Skeletal muscle satellite cell (primary cell): ENCODE results near the gene METTL14. TPM values are rescaled to one million over a fixed set of nuclear protein-coding genes. Genes with fewer than 3 reads are reported as not detected.

Source experiments
- H3K27me3 ChIP-seq: 2 replicates; pipeline ENCODE4 v1.7.0; 2013; ENCODE audit warnings: low read length; ENCODE audit not compliant: control insufficient read depth, insufficient read depth
- H3K36me3 ChIP-seq: 2 replicates; pipeline ENCODE4 v1.7.0; 2013; ENCODE audit warnings: mild to moderate bottlenecking, control low read depth, low read length; ENCODE audit not compliant: insufficient read depth
- H3K4me1 ChIP-seq: 2 replicates; pipeline ENCODE4 v1.7.0; 2013; ENCODE audit warnings: low read length; ENCODE audit not compliant: control insufficient read depth, insufficient read depth
- H3K4me2 ChIP-seq: 2 replicates; pipeline ENCODE4 v1.7.0; 2013; ENCODE audit warnings: mild to moderate bottlenecking, low read length
- H3K4me3 ChIP-seq: 2 replicates; pipeline ENCODE4 v1.7.0; 2013; ENCODE audit warnings: low read length
- H3K9ac ChIP-seq: 2 replicates; pipeline ENCODE4 v1.7.0; 2013; ENCODE audit warnings: mild to moderate bottlenecking, low read depth, low read length, moderate library complexity
- H3K9me3 ChIP-seq: replicated peaks from 2 replicates; pipeline ENCODE4 v1.7.0; 2013; ENCODE audit warnings: mild to moderate bottlenecking, control low read depth, low read length
- small RNA-seq: library from RNA; depleted of rRNA; stranded (forward); fragments of <200 nt; gene quantifications from one replicate; pipeline ENCODE3, GENCODE V24; 2012

The METTL14 gene

DNA sequence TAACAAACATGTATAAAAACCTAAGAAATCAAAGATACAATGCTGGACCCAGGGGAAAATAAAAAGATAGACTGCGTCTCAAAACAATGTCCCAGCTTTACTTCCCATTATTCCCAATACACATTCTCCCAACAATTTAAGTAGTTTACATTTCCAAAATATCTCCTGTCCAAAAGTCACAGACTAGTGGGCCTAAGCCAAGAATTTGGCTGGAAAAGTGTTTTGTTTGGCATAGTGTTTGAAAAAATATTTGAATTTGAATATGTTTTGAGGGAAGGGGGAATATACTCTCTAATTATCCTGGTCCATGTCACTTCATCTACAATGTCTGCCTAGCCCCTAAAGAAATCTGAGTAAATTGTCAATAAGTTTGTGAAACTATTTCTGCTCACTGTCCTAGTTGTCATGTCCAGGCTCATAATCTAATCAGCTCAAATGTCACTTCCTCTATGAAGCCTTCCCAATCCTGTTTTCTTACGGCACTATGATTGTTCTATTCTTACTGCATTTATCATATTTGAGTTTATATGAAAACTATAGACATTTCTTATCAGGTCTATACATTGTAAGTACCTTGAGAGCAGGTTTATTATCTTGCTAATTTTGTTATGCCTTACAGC lies 76.3 kb downstream of the METTL14 start:
- H3K4me2 ChIP-seq = no peak overlapping the region
- H3K9me3 ChIP-seq = no peaks in the 10 kb centered on the region
- H3K36me3 ChIP-seq = peaks cover 76% of the 10 kb centered on the region
- no peak overlapping the region for H3K4me3 ChIP-seq
- peaks cover 49% of the 10 kb centered on the region for H3K4me1 ChIP-seq
- no peaks in the 10 kb centered on the region for H3K27me3 ChIP-seq
- no peak overlapping the region for H3K9ac ChIP-seq

GRCh38 chr4:118762155-118762554 lies 77.0 kb downstream of the METTL14 start:
- H3K9me3 ChIP-seq = no peaks in the 10 kb centered on the region
- no peaks in the 10 kb centered on the region for H3K27me3 ChIP-seq
- peaks cover 56% of the 10 kb centered on the region for H3K4me1 ChIP-seq
- H3K4me2 ChIP-seq = no peak overlapping the region
- peaks cover 76% of the 10 kb centered on the region for H3K36me3 ChIP-seq
- no peak overlapping the region for H3K4me3 ChIP-seq
- no peak overlapping the region for H3K9ac ChIP-seq

- H3K27me3 ChIP-seq = no peaks in the 10 kb centered on the region
- H3K4me2 ChIP-seq = no peak overlapping the region
- H3K4me3 ChIP-seq = no peak overlapping the region
- H3K4me1 ChIP-seq = peaks cover 50% of the 10 kb centered on the region
- no peaks in the 10 kb centered on the region for H3K9me3 ChIP-seq
- no peak overlapping the region for H3K9ac ChIP-seq
- peaks cover 79% of the 10 kb centered on the region for H3K36me3 ChIP-seq
Measured at GRCh38 chr4:118762730-118763477, 77.7 kb downstream of the METTL14 start.

Small RNA genes lying within 50 kb of the gene (small RNA-seq; reads per million reads assigned to genes)
- gene SEPT14P4 = not detected
